Measurements from ENCODE around the gene COA3. TPM values are rescaled to one million over a fixed set of nuclear protein-coding genes. Genes with fewer than 3 reads are reported as not detected.

Gene COA3
- total and polyA plus RNA-seq, 4 donors = 62.3 to 294 (median 103) TPM

DNA sequence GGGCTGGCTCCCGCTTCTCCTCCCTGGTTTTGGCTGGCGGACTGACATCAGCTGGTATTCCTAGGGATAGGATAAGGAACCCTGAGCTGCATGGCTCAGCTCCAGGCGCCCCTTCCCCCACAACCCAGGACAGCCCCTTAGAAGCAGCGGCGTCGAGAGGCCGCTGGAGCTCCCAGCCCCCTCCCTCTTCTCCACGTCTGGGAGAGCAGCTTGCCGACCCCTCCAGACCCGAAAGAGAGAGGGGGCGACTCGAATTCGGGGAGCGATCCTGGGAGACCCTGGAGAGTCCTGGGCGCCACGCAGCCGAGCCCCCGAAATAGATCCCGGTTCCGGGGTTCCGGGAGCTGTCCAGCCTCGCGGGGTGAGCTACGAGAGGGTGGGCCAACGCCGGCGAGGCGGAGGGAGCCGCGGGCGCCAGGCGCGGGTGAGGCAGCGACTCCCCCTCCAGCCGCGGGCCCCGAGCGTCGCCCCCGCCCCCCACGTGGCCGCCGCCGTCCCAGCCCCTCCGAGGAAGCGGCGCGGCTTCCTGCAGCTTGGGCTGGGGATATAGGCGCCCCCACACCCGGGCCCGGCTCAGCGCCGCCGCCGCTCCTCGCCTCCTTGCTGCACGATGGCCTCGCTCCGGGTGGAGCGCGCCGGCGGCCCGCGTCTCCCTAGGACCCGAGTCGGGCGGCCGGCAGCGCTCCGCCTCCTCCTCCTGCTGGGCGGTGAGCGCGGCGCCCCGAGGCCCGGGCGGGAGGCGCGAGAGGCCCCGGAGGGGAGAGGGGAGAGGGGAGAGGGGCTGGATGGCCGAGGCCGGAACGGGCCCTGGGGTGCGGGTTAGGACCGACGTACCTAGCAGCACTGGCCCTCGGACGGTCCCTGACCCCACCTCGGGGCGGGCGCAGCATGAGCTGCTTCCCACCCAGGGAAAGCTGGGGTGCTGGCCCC, 37.6 kb downstream of the COA3 start, which contains the start of gene RAMP2:
Gene RAMP2 (plus strand): TSS at position 576 of the 930 bp plus-strand sequence. CDS start 35 bp downstream, at position 611.
- Histone ChIP-seq H3K36me3 (ENCODE audit: control insufficient read depth in 4 of 4, insufficient read depth in 3 of 4, low read depth in 1 of 4, low read length in 3 of 4) (no peaks in the 10 kb centered on the region), H3K4me1 (ENCODE audit: control insufficient read depth in 4 of 4, insufficient read depth in 4 of 4, low read length in 3 of 4) (peaks cover 3 to 20% (median 8%) of the 10 kb centered on the region in 4 donors), H3K4me3 (ENCODE audit: low read depth in 1 of 3, low read length in 3 of 3) (peak within 1 kb of the TSS in 2 of 3 donors; percentile 10 to 60), H3K9me3 (ENCODE audit: control insufficient read depth in 4 of 4, low read length in 3 of 4) (no peaks in the 10 kb centered on the region), H3K27ac (ENCODE audit: low read depth in 1 of 2, low read length in 2 of 2) (no peak within 1 kb of the TSS), H3K27me3 (ENCODE audit: control insufficient read depth in 4 of 4, insufficient read depth in 4 of 4, low read length in 3 of 4) (peaks cover 0 to 2% (median 0%) of the 10 kb centered on the region in 4 donors), H3K9ac (ENCODE audit: low read depth in 1 of 2, low read length in 2 of 2) (no peak within 1 kb of the TSS)
- TF ChIP-seq, protein P1, sequence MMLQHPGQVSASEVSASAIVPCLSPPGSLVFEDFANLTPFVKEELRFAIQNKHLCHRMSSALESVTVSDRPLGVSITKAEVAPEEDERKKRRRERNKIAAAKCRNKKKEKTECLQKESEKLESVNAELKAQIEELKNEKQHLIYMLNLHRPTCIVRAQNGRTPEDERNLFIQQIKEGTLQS (IDR thresholded peaks at IDR 0.05) = no peak
- TF ChIP-seq, protein P2, sequence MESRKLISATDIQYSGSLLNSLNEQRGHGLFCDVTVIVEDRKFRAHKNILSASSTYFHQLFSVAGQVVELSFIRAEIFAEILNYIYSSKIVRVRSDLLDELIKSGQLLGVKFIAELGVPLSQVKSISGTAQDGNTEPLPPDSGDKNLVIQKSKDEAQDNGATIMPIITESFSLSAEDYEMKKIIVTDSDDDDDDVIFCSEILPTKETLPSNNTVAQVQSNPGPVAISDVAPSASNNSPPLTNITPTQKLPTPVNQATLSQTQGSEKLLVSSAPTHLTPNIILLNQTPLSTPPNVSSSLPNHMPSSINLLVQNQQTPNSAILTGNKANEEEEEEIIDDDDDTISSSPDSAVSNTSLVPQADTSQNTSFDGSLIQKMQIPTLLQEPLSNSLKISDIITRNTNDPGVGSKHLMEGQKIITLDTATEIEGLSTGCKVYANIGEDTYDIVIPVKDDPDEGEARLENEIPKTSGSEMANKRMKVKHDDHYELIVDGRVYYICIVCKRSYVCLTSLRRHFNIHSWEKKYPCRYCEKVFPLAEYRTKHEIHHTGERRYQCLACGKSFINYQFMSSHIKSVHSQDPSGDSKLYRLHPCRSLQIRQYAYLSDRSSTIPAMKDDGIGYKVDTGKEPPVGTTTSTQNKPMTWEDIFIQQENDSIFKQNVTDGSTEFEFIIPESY (IDR thresholded peaks at IDR 0.05) = no peak
- TF ChIP-seq HNF4G (IDR thresholded peaks at IDR 0.05) = no peak
- TF ChIP-seq JUND (IDR thresholded peaks at IDR 0.05) = no peak
- TF ChIP-seq, protein P3, sequence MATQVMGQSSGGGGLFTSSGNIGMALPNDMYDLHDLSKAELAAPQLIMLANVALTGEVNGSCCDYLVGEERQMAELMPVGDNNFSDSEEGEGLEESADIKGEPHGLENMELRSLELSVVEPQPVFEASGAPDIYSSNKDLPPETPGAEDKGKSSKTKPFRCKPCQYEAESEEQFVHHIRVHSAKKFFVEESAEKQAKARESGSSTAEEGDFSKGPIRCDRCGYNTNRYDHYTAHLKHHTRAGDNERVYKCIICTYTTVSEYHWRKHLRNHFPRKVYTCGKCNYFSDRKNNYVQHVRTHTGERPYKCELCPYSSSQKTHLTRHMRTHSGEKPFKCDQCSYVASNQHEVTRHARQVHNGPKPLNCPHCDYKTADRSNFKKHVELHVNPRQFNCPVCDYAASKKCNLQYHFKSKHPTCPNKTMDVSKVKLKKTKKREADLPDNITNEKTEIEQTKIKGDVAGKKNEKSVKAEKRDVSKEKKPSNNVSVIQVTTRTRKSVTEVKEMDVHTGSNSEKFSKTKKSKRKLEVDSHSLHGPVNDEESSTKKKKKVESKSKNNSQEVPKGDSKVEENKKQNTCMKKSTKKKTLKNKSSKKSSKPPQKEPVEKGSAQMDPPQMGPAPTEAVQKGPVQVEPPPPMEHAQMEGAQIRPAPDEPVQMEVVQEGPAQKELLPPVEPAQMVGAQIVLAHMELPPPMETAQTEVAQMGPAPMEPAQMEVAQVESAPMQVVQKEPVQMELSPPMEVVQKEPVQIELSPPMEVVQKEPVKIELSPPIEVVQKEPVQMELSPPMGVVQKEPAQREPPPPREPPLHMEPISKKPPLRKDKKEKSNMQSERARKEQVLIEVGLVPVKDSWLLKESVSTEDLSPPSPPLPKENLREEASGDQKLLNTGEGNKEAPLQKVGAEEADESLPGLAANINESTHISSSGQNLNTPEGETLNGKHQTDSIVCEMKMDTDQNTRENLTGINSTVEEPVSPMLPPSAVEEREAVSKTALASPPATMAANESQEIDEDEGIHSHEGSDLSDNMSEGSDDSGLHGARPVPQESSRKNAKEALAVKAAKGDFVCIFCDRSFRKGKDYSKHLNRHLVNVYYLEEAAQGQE (IDR thresholded peaks at IDR 0.05) = peak; percentile 61
- TF ChIP-seq GABPA (IDR thresholded peaks at IDR 0.05 in 1 of 2, conservative IDR thresholded peaks at IDR 0.05 in 1 of 2) = no peak
- no peak for TF ChIP-seq FOXA1 (IDR thresholded peaks at IDR 0.05)
- no peak for TF ChIP-seq HNF4A (conservative IDR thresholded peaks at IDR 0.05)
- TF ChIP-seq NR2F2 (IDR thresholded peaks at IDR 0.05) = no peak
- TF ChIP-seq, protein P4, sequence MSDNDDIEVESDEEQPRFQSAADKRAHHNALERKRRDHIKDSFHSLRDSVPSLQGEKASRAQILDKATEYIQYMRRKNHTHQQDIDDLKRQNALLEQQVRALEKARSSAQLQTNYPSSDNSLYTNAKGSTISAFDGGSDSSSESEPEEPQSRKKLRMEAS (IDR thresholded peaks at IDR 0.05) = no peak
- TF ChIP-seq, protein P5, sequence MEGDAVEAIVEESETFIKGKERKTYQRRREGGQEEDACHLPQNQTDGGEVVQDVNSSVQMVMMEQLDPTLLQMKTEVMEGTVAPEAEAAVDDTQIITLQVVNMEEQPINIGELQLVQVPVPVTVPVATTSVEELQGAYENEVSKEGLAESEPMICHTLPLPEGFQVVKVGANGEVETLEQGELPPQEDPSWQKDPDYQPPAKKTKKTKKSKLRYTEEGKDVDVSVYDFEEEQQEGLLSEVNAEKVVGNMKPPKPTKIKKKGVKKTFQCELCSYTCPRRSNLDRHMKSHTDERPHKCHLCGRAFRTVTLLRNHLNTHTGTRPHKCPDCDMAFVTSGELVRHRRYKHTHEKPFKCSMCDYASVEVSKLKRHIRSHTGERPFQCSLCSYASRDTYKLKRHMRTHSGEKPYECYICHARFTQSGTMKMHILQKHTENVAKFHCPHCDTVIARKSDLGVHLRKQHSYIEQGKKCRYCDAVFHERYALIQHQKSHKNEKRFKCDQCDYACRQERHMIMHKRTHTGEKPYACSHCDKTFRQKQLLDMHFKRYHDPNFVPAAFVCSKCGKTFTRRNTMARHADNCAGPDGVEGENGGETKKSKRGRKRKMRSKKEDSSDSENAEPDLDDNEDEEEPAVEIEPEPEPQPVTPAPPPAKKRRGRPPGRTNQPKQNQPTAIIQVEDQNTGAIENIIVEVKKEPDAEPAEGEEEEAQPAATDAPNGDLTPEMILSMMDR (IDR thresholded peaks at IDR 0.05; ENCODE audit: low read depth, low read length, missing input control) = peak; percentile 6
- no peak for TF ChIP-seq EGR1 (IDR thresholded peaks at IDR 0.05; ENCODE audit: low read depth in 2 of 2)
- no peak for TF ChIP-seq YY1 (IDR thresholded peaks at IDR 0.05)
- no peak for TF ChIP-seq RAD21 (IDR thresholded peaks at IDR 0.05)
- no peak for TF ChIP-seq RXRA (IDR thresholded peaks at IDR 0.05)
- 7% methylated on average over 90 of the region's 92 CpGs for WGBS
- DNase-seq (ENCODE audit: low spot score) = no peak
